GM12878 (cell line): ENCODE data around the gene BRME1. TPM values are rescaled to one million over a fixed set of nuclear protein-coding genes. Genes with fewer than 3 reads are reported as not detected.

Experiments
- ATAC-seq: fragments of 200-7000 bp; cut with Tn5 transposase; 3 replicates; pipeline ENCODE4 v1.9.1; 2020; ENCODE audit warnings: mild to moderate bottlenecking, moderate library complexity
- BruUV-seq: library from RNA; stranded (reverse); fragments of 400-500 nt; replicated peaks from 2 replicates; lab custom pipeline; 2021; lab: Mats Ljungman, UMichigan
- CTCF ChIA-PET: fragments of 300-600 bp; sonication (Branson Sonifier 250); formaldehyde crosslinking; extraction: SDS; loops from one replicate; lab custom pipeline; 2021; ENCODE audit warnings: inconsistent platforms; lab: Yijun Ruan, JAX
- POLR2A ChIA-PET: fragments of 350-600 bp; formaldehyde crosslinking; extraction: SDS; loops from one replicate; lab custom pipeline; 2021; ENCODE audit warnings: inconsistent platforms; lab: Charles Lee
- RAD21 ChIA-PET: fragments of 300-600 bp; sonication (Branson Sonifier 250); formaldehyde crosslinking; loops from one replicate; lab custom pipeline; 2023; ENCODE audit warnings: antibody characterized with exemption; ENCODE audit not compliant: unreplicated experiment; lab: Charles Lee
- SMC1A ChIA-PET: fragments of 300-600 bp; sonication (Branson Sonifier 250); formaldehyde crosslinking; loops from one replicate; lab custom pipeline; 2023; ENCODE audit not compliant: unreplicated experiment, uncharacterized antibody; lab: Charles Lee
- DNase-seq: peaks from one replicate; pipeline ENCODE4 v3.0.0-alpha.2; 2011; ENCODE audit warnings: low read depth, low spot score
- FAIRE-seq: peaks from 3 replicates; lab custom pipeline; 2011; peaks lifted over from hg19 to GRCh38; lab: Jason Lieb, UNC
- H2AFZ ChIP-seq: 2 replicates; pipeline ENCODE4 v1.6.0; 2011; ENCODE audit warnings: low read depth, low read length, control low read depth; ENCODE audit not compliant: control insufficient read depth
- H3K27ac ChIP-seq: 2 replicates; pipeline ENCODE4 v1.5.1; 2011; ENCODE audit warnings: control low read depth; ENCODE audit not compliant: control insufficient read depth, insufficient read depth
- H3K27me3 ChIP-seq, 2 experiments: replicated peaks in 1 of 2; 2 replicates each; pipeline versions ENCODE4 v1.6.0 to v1.6.1; 2011; ENCODE audit warnings: low read length in 1 of 2; ENCODE audit not compliant: control insufficient read depth in 2 of 2, insufficient read depth in 2 of 2
- H3K36me3 ChIP-seq, 2 experiments: 2 replicates each; pipeline ENCODE4 v1.5.1; 2011; ENCODE audit warnings: low read length in 1 of 2; ENCODE audit not compliant: control insufficient read depth in 2 of 2, insufficient read depth in 2 of 2
- H3K4me1 ChIP-seq: 2 replicates; pipeline ENCODE4 v1.6.1; 2011; ENCODE audit warnings: mild to moderate bottlenecking, low read length, moderate library complexity, mixed read lengths; ENCODE audit not compliant: control insufficient read depth, insufficient read depth
- H3K4me2 ChIP-seq: 2 replicates; pipeline ENCODE4 v1.6.0; 2011; ENCODE audit warnings: control low read depth; ENCODE audit not compliant: control insufficient read depth, insufficient read depth
- H3K4me3 ChIP-seq: fragments of 200-600 bp; sonication (generic); 2 replicates; pipeline ENCODE4 v1.5.1; 2016
- H3K79me2 ChIP-seq: 2 replicates; pipeline ENCODE4 v1.6.0; 2011; ENCODE audit warnings: low read length; ENCODE audit not compliant: control insufficient read depth, insufficient read depth
- H3K9ac ChIP-seq: 2 replicates; pipeline ENCODE4 v1.8.0; 2011; ENCODE audit warnings: low read length, control low read depth, mixed read lengths; ENCODE audit not compliant: control insufficient read depth, insufficient read depth
- H3K9me3 ChIP-seq: replicated peaks from 3 replicates; pipeline ENCODE4 v1.5.1; 2011; ENCODE audit warnings: mild to moderate bottlenecking, low read length; ENCODE audit not compliant: control insufficient read depth, insufficient read depth
- H4K20me1 ChIP-seq: 2 replicates; pipeline ENCODE4 v1.6.0; 2011; ENCODE audit not compliant: control insufficient read depth, insufficient read depth
- BCLAF1 ChIP-seq: fragments of 450-650 bp; IDR thresholded peaks from 2 replicates; pipeline ENCODE4 v1.6.1; 2017; ENCODE audit warnings: antibody characterized with exemption, mild to moderate bottlenecking, moderate library complexity
- BHLHE40 ChIP-seq, 2 experiments: fragments of 450-650 bp in 1 of 2; IDR thresholded peaks; 2 replicates each; pipeline ENCODE4 v1.6.1; 2011 to 2017; ENCODE audit warnings: low read depth in 2 of 2, borderline replicate concordance in 1 of 2, improper control_type of control experiment in 1 of 2, low read length in 1 of 2, mild to moderate bottlenecking in 1 of 2
- DPF2 ChIP-seq: fragments of 450-650 bp; IDR thresholded peaks from 2 replicates; pipeline ENCODE4 v1.6.1; 2017; ENCODE audit warnings: mild to moderate bottlenecking
- HCFC1 ChIP-seq: fragments of 150-350 bp; IDR thresholded peaks from 2 replicates; pipeline ENCODE4 v1.6.1; 2014; ENCODE audit warnings: low read length
- HDGF ChIP-seq: fragments of 450-650 bp; IDR thresholded peaks from 2 replicates; pipeline ENCODE4 v1.6.1; 2016; ENCODE audit warnings: antibody characterized with exemption
- NR2F1 ChIP-seq: fragments of 450-650 bp; conservative IDR thresholded peaks from 2 replicates; pipeline ENCODE4 v1.6.1; 2017; ENCODE audit warnings: mild to moderate bottlenecking
- PBX3 ChIP-seq: IDR thresholded peaks from 2 replicates; pipeline ENCODE4 v1.6.1; 2011; ENCODE audit warnings: mild to moderate bottlenecking, low read depth, low read length, moderate library complexity; ENCODE audit not compliant: insufficient replicate concordance
- RBBP5 ChIP-seq: fragments of 200-600 bp; sonication (generic); conservative IDR thresholded peaks from 2 replicates; pipeline ENCODE4 v1.6.1; 2016
- RCOR1 ChIP-seq: conservative IDR thresholded peaks from 2 replicates; pipeline ENCODE4 v1.6.1; 2012; ENCODE audit warnings: low read depth, low read length, improper control_type of control experiment
- TCF12 ChIP-seq: IDR thresholded peaks from 2 replicates; pipeline ENCODE4 v1.6.1; 2011; ENCODE audit warnings: low read depth, mild to moderate bottlenecking, low read length
- ZBED1 ChIP-seq: IDR thresholded peaks from 2 replicates; pipeline ENCODE4 v1.6.1; 2016; ENCODE audit warnings: borderline replicate concordance
- ZNF217 ChIP-seq: fragments of 450-650 bp; IDR thresholded peaks from 2 replicates; pipeline ENCODE4 v1.6.1; 2017; ENCODE audit warnings: antibody characterized with exemption, mild to moderate bottlenecking
- WGBS: methylation state at CpG from one replicate; pipeline ENCODE4 v1.1.6; 2016; ENCODE audit warnings: low lambda C conversion rate; ENCODE audit not compliant: insufficient replicate concordance, insufficient coverage; ENCODE audit errors: missing lambda C conversion rate; 5-methylcytosine and 5-hydroxymethylcytosine counted together
- in situ Hi-C: fragments of 300-500 bp; cut with MboI; formaldehyde crosslinking; loops from 9 replicates; pipeline ENCODE4 v1.14.3; 2018; ENCODE audit warnings: mixed read lengths
- intact Hi-C: fragments of 100-400 bp; cut with micrococcal nuclease; formaldehyde crosslinking; loops from one replicate; pipeline ENCODE4 v1.14.2; 2022; ENCODE audit not compliant: unreplicated experiment
- polyA plus RNA-seq, 11 experiments: library from polyadenylated mRNA; depleted of rRNA in 4 of 11; unstranded in 6 of 11; stranded (reverse) in 5 of 11; fragments of >200 nt; fragmentation: Nextera tagmentation in 4 of 11; fragmentation: Illumina TruSeq in 1 of 11; extraction: Ambion mirVana in 4 of 11; extraction: Trizol in 1 of 11; gene quantifications; 1 replicate in 1 of 11; 2 replicates in 10 of 11; pipeline versions ENCODE4 v1.2.1 to v1.2.3, GENCODE V29; 2011 to 2016; ENCODE audit warnings: inconsistent platforms in 2 of 11, missing spikeins in 2 of 11, low read depth in 1 of 11
- total RNA-seq, 4 experiments: library from RNA; depleted of rRNA in 3 of 4; stranded (reverse); fragments of >200 nt in 3 of 4; fragmentation: Illumina TruSeq in 1 of 4; extraction: Trizol in 1 of 4; gene quantifications; 2 replicates each; pipeline versions ENCODE4 v1.2.1 to v1.2.3, GENCODE V29; 2013 to 2021
- TF ChIP-seq, protein P1 (sequence below): fragments of 450-650 bp; conservative IDR thresholded peaks from 2 replicates; pipeline ENCODE4 v1.6.1; 2017; ENCODE audit warnings: mild to moderate bottlenecking, moderate library complexity
- TF ChIP-seq, protein P2 (sequence below): fragments of 450-650 bp; IDR thresholded peaks from 2 replicates; pipeline ENCODE4 v1.6.1; 2017; ENCODE audit warnings: mild to moderate bottlenecking

Gene BRME1
- total and polyA plus RNA-seq, 10 of the 15 experiments (the other 5 are each of a cell fraction or from before 2014, with no cell fraction given), result 0.07 to 2.2 (median 1.1) TPM; not detected in 1

DNA sequence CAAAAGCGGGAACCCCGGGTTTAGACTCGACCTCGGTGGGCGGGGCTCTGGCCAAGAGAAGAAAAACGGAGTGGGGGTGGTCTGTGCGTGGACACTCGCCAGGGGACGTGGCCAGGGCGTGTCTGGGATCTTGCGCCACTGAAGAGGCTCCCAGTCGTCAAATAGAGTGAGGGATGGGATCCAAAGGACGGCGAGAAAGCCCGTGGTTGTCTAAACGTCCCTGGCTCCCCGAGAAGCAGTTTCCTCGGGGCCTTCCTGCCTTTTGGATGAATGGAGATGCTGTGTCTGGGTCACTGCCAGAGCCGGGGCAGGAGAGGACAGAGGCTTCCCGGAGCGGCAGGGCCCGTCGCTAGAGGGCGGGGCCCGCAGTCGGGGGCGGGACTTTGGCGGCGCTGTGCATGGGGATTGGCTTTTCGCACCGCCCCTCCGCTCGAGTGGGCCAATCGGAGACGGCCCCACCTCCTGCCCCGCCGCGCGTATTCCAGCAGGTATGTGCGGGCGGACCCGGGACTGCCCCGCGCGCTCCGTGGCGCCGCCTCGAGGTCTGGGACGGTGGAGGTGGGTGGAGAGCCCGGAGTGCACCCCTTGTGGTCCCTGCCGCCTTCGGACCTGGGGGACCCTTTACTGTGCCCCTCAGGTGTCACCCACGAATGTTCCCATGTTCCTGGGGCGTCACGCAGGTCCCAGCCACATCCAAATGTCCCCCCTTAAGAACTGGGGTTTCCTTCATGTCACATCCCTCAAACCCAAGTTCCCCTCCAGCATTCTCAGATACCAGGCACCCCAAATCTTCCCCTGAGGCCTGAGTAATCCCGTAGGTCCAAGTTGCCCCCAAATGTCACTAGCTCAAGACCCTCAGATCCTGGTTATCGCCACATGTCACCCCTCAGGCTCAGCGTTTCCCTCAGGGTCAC lies 72.3 kb downstream of the BRME1 start:
- no peak for DNase-seq
- Histone ChIP-seq H3K27me3 (no peaks in the 10 kb centered on the region), H3K36me3 (peaks cover 0 to 3% of the 10 kb centered on the region in 2 experiments; a peak in 1 of 4 replicates), H3K9me3 (no peaks in the 10 kb centered on the region), H3K4me3 (peak overlapping the region; percentile 63; the same call in 1 of the 2 replicates), H3K4me2 (peak overlapping the region; percentile 98), H4K20me1 (no peaks in the 10 kb centered on the region), H3K79me2 (peaks cover 14% of the 10 kb centered on the region), H3K9ac (peak overlapping the region; percentile 62), H3K27ac (peak overlapping the region; percentile 52), H3K4me1 (peaks cover 32% of the 10 kb centered on the region), H2AFZ (peak overlapping the region; percentile 81)
- FAIRE-seq, result peak; percentile 96
- peak; percentile 90 for ATAC-seq
- ChIA-PET POLR2A (interaction anchor here (4.6 to 5.0 kb wide), 2 partner anchors 13 to 37 kb away, joined by 31 read pairs; partner anchors contain the start of gene ZSWIM4), RAD21 (interaction anchor here (0.7 to 1.3 kb wide), 3 partner anchors 28 to 36 kb away, joined by 3 to 9 read pairs (median 3); no protein-coding TSS in a partner anchor), CTCF (interaction anchor here (0.7 to 1.3 kb wide), 6 partner anchors 13 to 282 kb away, joined by 3 to 6 read pairs (median 4); no protein-coding TSS in a partner anchor), SMC1A (interaction anchor here (1.2 to 1.3 kb wide), 2 partner anchors 28 to 36 kb away, joined by 3 read pairs; no protein-coding TSS in a partner anchor)
- intact Hi-C loops (no loop called here), in situ Hi-C loops (no loop called here)
- no TSS peak for BruUV-seq
- 4% methylated on average over 56 of the region's 59 CpGs for WGBS
- TF ChIP-seq, protein P1, sequence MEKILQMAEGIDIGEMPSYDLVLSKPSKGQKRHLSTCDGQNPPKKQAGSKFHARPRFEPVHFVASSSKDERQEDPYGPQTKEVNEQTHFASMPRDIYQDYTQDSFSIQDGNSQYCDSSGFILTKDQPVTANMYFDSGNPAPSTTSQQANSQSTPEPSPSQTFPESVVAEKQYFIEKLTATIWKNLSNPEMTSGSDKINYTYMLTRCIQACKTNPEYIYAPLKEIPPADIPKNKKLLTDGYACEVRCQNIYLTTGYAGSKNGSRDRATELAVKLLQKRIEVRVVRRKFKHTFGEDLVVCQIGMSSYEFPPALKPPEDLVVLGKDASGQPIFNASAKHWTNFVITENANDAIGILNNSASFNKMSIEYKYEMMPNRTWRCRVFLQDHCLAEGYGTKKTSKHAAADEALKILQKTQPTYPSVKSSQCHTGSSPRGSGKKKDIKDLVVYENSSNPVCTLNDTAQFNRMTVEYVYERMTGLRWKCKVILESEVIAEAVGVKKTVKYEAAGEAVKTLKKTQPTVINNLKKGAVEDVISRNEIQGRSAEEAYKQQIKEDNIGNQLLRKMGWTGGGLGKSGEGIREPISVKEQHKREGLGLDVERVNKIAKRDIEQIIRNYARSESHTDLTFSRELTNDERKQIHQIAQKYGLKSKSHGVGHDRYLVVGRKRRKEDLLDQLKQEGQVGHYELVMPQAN, result 0 out of 2 replicates have a peak, but pooled peaks have one; percentile 34
- peak; percentile 42; the same call in 1 of the 2 replicates for TF ChIP-seq TCF12
- peak in 1 of 2 experiments; percentile 33; a peak in 2 of 4 replicates for TF ChIP-seq BHLHE40 (IDR thresholded peaks at IDR 0.05; ENCODE audit: borderline replicate concordance in 1 of 2, low read depth in 2 of 2, low read length in 1 of 2)
- no peak for TF ChIP-seq RBBP5
- no peak for TF ChIP-seq RCOR1
- TF ChIP-seq ZNF217, result 0 out of 2 replicates have a peak, but pooled peaks have one; percentile 32
- TF ChIP-seq HCFC1, result no peak
- TF ChIP-seq DPF2, result peak; percentile 96
- TF ChIP-seq PBX3, result peak; percentile 97
- peak; percentile 36 for TF ChIP-seq NR2F1
- peak; percentile 9; the same call in 1 of the 2 replicates for TF ChIP-seq ZBED1
- TF ChIP-seq, protein P2, sequence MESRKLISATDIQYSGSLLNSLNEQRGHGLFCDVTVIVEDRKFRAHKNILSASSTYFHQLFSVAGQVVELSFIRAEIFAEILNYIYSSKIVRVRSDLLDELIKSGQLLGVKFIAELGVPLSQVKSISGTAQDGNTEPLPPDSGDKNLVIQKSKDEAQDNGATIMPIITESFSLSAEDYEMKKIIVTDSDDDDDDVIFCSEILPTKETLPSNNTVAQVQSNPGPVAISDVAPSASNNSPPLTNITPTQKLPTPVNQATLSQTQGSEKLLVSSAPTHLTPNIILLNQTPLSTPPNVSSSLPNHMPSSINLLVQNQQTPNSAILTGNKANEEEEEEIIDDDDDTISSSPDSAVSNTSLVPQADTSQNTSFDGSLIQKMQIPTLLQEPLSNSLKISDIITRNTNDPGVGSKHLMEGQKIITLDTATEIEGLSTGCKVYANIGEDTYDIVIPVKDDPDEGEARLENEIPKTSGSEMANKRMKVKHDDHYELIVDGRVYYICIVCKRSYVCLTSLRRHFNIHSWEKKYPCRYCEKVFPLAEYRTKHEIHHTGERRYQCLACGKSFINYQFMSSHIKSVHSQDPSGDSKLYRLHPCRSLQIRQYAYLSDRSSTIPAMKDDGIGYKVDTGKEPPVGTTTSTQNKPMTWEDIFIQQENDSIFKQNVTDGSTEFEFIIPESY, result no peak
- 0 out of 2 replicates have a peak, but pooled peaks have one; percentile 3 for TF ChIP-seq HDGF
- no peak for TF ChIP-seq BCLAF1
